ENCODE measurements around the gene GANC.

GRCh38 chr15:42345504-42345903, 72.5 kb downstream of the GANC start:
- no peak for TF ChIP-seq PBX3 (IDR thresholded peaks at IDR 0.05)
- no peak for TF ChIP-seq ESRRA (IDR thresholded peaks at IDR 0.05; ENCODE audit: borderline replicate concordance, low read length)
- TF ChIP-seq CTCF (IDR thresholded peaks at IDR 0.05), result no peak

Measured in A549 (cell line).